Calu3 (cell line): ENCODE results near the gene KIAA1217. TPM values are rescaled to one million over a fixed set of nuclear protein-coding genes. Genes with fewer than 3 reads are reported as not detected.

ENCODE experiments used
- BruUV-seq: library from RNA; stranded (reverse); fragments of 400-500 nt; replicated peaks from 2 replicates; lab custom pipeline; 2021; lab: Mats Ljungman, UMichigan
- CTCF ChIA-PET: fragments of 300-600 bp; sonication (Branson Sonifier 250); formaldehyde crosslinking; loops from one replicate; lab custom pipeline; 2022; ENCODE audit warnings: antibody characterized with exemption; lab: Charles Lee
- DNase-seq: peaks from one replicate; pipeline ENCODE4 v3.0.0; 2022
- H3K27ac Mint-ChIP-seq: one replicate; pipeline ENCODE4 v1.8.0; 2022; ENCODE audit warnings: mixed read lengths; ENCODE audit not compliant: unreplicated experiment
- H3K27me3 Mint-ChIP-seq: one replicate; pipeline ENCODE4 v1.8.0; 2022; ENCODE audit warnings: mixed read lengths; ENCODE audit not compliant: unreplicated experiment
- H3K36me3 Mint-ChIP-seq: one replicate; pipeline ENCODE4 v1.8.0; 2022; ENCODE audit warnings: mild to moderate bottlenecking, moderate library complexity, mixed read lengths; ENCODE audit not compliant: insufficient read depth, unreplicated experiment
- H3K4me1 Mint-ChIP-seq: one replicate; pipeline ENCODE4 v1.8.0; 2022; ENCODE audit warnings: mild to moderate bottlenecking, low read depth, mixed read lengths; ENCODE audit not compliant: unreplicated experiment
- H3K4me3 Mint-ChIP-seq: one replicate; pipeline ENCODE4 v1.8.0; 2022; ENCODE audit warnings: mild to moderate bottlenecking, low read depth, moderate library complexity, mixed read lengths; ENCODE audit not compliant: unreplicated experiment
- H3K9me3 Mint-ChIP-seq: one replicate; pipeline ENCODE4 v1.8.0; 2022; ENCODE audit warnings: low read depth, mixed read lengths; ENCODE audit not compliant: unreplicated experiment
- intact Hi-C: fragments of 100-400 bp; cut with micrococcal nuclease; formaldehyde crosslinking; loops from one replicate; pipeline ENCODE4 v1.10.0; 2022; ENCODE audit not compliant: unreplicated experiment
- total RNA-seq: library from RNA; stranded (reverse); gene quantifications from 2 replicates; pipeline ENCODE4 v1.2.3, GENCODE V29; 2022
- TF ChIP-seq, protein P1 (sequence below): fragments of 200-600 bp; IDR thresholded peaks from one replicate; pipeline ENCODE4 v1.8.0; 2022; ENCODE audit warnings: antibody characterized with exemption; ENCODE audit not compliant: unreplicated experiment

KIAA1217 gene
- total RNA-seq, 1 experiment from 2014 or later: 46.2 TPM

DNA sequence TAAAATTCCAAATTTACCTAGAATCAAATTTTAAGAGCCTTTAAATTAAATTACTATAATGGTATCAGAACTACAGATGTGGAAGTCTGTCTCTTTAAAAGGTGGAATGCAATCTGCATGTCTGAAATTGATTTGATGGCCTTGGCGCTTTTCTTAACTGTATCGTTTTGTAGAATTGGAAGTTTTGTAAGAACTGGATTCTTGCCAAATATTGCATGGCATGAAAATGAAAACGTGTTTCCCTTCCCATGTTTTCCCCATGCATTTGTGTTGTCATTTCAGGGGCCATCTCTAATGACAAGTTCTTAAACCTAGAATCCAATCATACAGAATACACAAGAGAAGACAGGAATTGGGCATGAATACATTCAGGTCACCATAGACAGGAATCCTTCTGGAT, 162.5 kb downstream of the KIAA1217 start:
- intact Hi-C loops: no loop called here
- Mint-ChIP-seq H3K36me3 (no peaks in the 10 kb centered on the region), H3K9me3 (no peaks in the 10 kb centered on the region), H3K4me3 (no peak overlapping the region), H3K27ac (no peak overlapping the region), H3K27me3 (no peaks in the 10 kb centered on the region), H3K4me1 (peaks cover 24% of the 10 kb centered on the region)
- TF ChIP-seq, protein P1, sequence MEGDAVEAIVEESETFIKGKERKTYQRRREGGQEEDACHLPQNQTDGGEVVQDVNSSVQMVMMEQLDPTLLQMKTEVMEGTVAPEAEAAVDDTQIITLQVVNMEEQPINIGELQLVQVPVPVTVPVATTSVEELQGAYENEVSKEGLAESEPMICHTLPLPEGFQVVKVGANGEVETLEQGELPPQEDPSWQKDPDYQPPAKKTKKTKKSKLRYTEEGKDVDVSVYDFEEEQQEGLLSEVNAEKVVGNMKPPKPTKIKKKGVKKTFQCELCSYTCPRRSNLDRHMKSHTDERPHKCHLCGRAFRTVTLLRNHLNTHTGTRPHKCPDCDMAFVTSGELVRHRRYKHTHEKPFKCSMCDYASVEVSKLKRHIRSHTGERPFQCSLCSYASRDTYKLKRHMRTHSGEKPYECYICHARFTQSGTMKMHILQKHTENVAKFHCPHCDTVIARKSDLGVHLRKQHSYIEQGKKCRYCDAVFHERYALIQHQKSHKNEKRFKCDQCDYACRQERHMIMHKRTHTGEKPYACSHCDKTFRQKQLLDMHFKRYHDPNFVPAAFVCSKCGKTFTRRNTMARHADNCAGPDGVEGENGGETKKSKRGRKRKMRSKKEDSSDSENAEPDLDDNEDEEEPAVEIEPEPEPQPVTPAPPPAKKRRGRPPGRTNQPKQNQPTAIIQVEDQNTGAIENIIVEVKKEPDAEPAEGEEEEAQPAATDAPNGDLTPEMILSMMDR: no peak
- BruUV-seq: no TSS peak
- CTCF ChIA-PET: no interaction called here
- DNase-seq: no peak

DNA sequence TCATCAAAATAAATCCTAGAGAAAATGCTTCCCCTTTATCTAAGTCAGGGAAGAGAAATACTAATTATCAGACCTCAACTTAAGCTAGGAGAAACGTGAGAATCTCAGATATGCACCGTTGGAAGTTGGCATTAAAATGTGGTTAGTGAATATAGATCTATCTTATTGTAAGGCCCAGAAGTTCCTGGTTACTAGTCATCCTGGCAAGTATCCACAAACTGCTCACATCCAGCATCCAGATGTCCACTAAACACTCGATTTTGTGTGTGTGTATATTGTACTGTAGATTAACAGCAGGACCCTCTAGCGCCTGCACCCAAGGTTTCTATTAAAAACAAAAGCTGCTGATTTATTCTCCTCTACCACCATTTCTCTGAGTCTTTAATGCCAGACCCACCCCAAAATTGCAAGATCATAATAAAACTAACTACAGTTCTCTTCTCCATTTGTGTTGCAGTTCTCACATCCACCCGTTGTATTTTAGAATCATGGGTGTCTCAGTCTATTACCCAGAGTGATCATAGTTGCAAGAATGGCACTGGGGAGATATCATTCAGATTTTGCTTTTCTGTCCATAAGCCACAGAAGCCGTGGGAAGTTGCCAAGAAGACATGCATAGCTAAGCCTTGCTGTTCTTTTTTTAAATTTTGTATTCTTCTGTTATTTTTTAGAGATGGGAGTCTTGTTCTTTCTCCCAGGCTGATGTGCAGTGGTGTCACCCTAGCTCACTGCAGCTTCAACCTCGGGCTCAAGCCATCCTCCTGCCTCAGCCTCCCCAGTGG, 165.4 kb downstream of the KIAA1217 start:
- DNase-seq: no peak
- CTCF ChIA-PET: interaction anchor here (1.5 kb wide), 1 partner anchor 9 kb away, joined by 3 read pairs; no protein-coding TSS in a partner anchor
- H3K36me3 Mint-ChIP-seq: no peaks in the 10 kb centered on the region
- peaks cover 36% of the 10 kb centered on the region for H3K4me1 Mint-ChIP-seq
- BruUV-seq: no TSS peak
- H3K27ac Mint-ChIP-seq: no peak overlapping the region
- H3K4me3 Mint-ChIP-seq: no peak overlapping the region
- no peaks in the 10 kb centered on the region for H3K9me3 Mint-ChIP-seq
- H3K27me3 Mint-ChIP-seq: no peaks in the 10 kb centered on the region
- TF ChIP-seq, protein P1: no peak
- intact Hi-C loops: no loop called here

DNA sequence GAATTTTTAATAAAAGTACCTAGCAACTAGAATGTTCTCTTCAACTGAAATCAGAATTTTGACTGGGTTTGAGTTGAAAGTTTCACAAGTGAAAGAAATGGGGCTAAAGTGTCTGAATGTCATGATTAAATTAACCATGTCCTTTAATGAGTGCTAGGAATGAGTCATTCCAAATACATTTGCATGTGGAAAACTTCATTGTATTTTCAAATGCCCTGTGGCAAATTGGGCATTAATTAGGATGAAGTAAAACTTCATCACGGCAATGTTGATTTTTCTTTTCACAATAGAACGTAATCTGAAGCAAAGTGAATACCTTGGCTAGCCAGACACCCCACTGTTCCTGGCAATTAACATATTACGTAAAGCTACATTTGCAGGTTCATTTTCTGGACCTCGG, 166.6 kb downstream of the KIAA1217 start:
- TF ChIP-seq, protein P1: no peak
- peaks cover 35% of the 10 kb centered on the region for H3K4me1 Mint-ChIP-seq
- CTCF ChIA-PET: no interaction called here
- no TSS peak for BruUV-seq
- H3K36me3 Mint-ChIP-seq: no peaks in the 10 kb centered on the region
- intact Hi-C loops: no loop called here
- H3K9me3 Mint-ChIP-seq: no peaks in the 10 kb centered on the region
- no peak for DNase-seq
- no peak overlapping the region for H3K4me3 Mint-ChIP-seq
- H3K27ac Mint-ChIP-seq: no peak overlapping the region
- no peaks in the 10 kb centered on the region for H3K27me3 Mint-ChIP-seq

DNA sequence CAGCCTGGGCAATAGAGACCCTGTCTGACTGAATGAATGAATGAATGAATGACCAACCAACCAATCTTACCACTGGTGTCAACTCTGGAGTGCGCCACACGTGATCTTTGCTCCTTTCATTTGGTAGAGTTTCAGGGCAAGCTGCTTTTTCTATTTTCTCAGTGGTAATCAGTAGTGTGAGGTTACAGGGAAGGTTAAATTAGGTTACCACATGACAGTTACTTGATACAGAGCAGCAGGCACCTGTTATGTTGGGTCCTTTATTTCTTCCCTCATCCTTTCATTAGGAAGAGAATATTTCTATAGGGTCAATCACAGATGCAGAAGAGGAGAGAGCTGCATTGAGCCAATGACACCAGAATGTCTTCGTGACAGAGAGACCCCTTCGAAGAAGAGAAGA, 167.8 kb downstream of the KIAA1217 start:
- no peaks in the 10 kb centered on the region for H3K36me3 Mint-ChIP-seq
- H3K4me3 Mint-ChIP-seq: no peak overlapping the region
- no TSS peak for BruUV-seq
- no peak for DNase-seq
- H3K27me3 Mint-ChIP-seq: no peaks in the 10 kb centered on the region
- peaks cover 31% of the 10 kb centered on the region for H3K4me1 Mint-ChIP-seq
- CTCF ChIA-PET: no interaction called here
- no peak overlapping the region for H3K27ac Mint-ChIP-seq
- intact Hi-C loops: no loop called here
- TF ChIP-seq, protein P1: no peak
- no peaks in the 10 kb centered on the region for H3K9me3 Mint-ChIP-seq
